CD8-positive, alpha-beta memory T cell (primary cell): ENCODE measurements around the gene PROK2. TPM values are rescaled to one million over a fixed set of nuclear protein-coding genes. Genes with fewer than 3 reads are reported as not detected.
A peak's percentile ranks its signal among the peaks of the same experiment; 100 is the strongest.

Experiments
- CTCF ChIA-PET: fragments of 350-600 bp; sonication (Branson Sonifier 250); formaldehyde crosslinking; loops from one replicate; lab custom pipeline; 2021; ENCODE audit warnings: antibody characterized with exemption; lab: Charles Lee
- POLR2A ChIA-PET: fragments of 350-600 bp; sonication (Branson Sonifier 250); formaldehyde crosslinking; loops from one replicate; lab custom pipeline; 2021; ENCODE audit warnings: antibody characterized with exemption; lab: Charles Lee
- DNase-seq, 5 donors: peaks; one replicate each; pipeline versions ENCODE4 v3.0.0 to v3.0.0-alpha.2; 2020 to 2022; ENCODE audit warnings: mixed read lengths in 1 of 5
- H3K27ac ChIP-seq: one replicate; pipeline ENCODE4 v1.7.0; 2013; ENCODE audit warnings: low read depth, mild to moderate bottlenecking, low read length, moderate library complexity
- H3K27me3 ChIP-seq: 2 replicates; pipeline ENCODE4 v1.7.0; 2013; ENCODE audit warnings: low read length, mild to moderate bottlenecking; ENCODE audit not compliant: insufficient read depth, poor library complexity, severe bottlenecking
- H3K36me3 ChIP-seq: 2 replicates; pipeline ENCODE4 v1.7.0; 2013; ENCODE audit warnings: mild to moderate bottlenecking, low read length, moderate library complexity; ENCODE audit not compliant: insufficient read depth
- H3K4me1 ChIP-seq: 2 replicates; pipeline ENCODE4 v1.7.0; 2013; ENCODE audit warnings: mild to moderate bottlenecking, low read length, moderate library complexity; ENCODE audit not compliant: insufficient read depth
- H3K4me3 ChIP-seq: 2 replicates; pipeline ENCODE4 v1.7.0; 2013; ENCODE audit warnings: mild to moderate bottlenecking, low read length
- H3K9me3 ChIP-seq: 2 replicates; pipeline ENCODE4 v1.7.0; 2013; ENCODE audit warnings: mild to moderate bottlenecking, low read length
- H3K27ac Mint-ChIP-seq, 8 donors: one replicate each; pipeline ENCODE4 v1.8.0; 2020 to 2021; ENCODE audit warnings: mixed read lengths in 8 of 8, mild to moderate bottlenecking in 6 of 8, inconsistent platforms in 3 of 8, moderate library complexity in 3 of 8
- H3K27me3 Mint-ChIP-seq, 2 donors: one replicate each; pipeline ENCODE4 v1.8.0; 2020 to 2021; ENCODE audit warnings: mixed read lengths in 2 of 2, mild to moderate bottlenecking in 1 of 2, moderate library complexity in 1 of 2
- H3K36me3 Mint-ChIP-seq, 3 donors: one replicate each; pipeline ENCODE4 v1.8.0; 2020 to 2021; ENCODE audit warnings: mixed read lengths in 3 of 3, inconsistent platforms in 1 of 3, mild to moderate bottlenecking in 1 of 3
- H3K4me1 Mint-ChIP-seq, 3 donors: one replicate each; pipeline ENCODE4 v1.8.0; 2020 to 2021; ENCODE audit warnings: mixed read lengths in 3 of 3, inconsistent platforms in 1 of 3, mild to moderate bottlenecking in 1 of 3
- H3K4me3 Mint-ChIP-seq, 7 donors: one replicate each; pipeline ENCODE4 v1.8.0; 2020 to 2021; ENCODE audit warnings: mixed read lengths in 7 of 7, mild to moderate bottlenecking in 6 of 7, moderate library complexity in 4 of 7, inconsistent platforms in 2 of 7
- H3K9me3 Mint-ChIP-seq, 5 donors: one replicate each; pipeline ENCODE4 v1.8.0; 2020 to 2022; ENCODE audit warnings: mixed read lengths in 5 of 5, mild to moderate bottlenecking in 3 of 5, moderate library complexity in 2 of 5, inconsistent platforms in 1 of 5
- polyA plus RNA-seq: library from polyadenylated mRNA; unstranded; fragments of 300-500 nt; fragmentation: Illumina TruSeq; gene quantifications from one replicate; pipeline ENCODE4 v1.2.3, GENCODE V29; 2021
- total RNA-seq, 2 experiments: library from RNA; stranded (reverse); gene quantifications; one replicate each; pipeline ENCODE4 v1.2.3, GENCODE V29; 2021

The PROK2 gene
- total and polyA plus RNA-seq, 3 experiments from 2014 or later = 0.28 to 1.4 (median 0.33) TPM

DNA sequence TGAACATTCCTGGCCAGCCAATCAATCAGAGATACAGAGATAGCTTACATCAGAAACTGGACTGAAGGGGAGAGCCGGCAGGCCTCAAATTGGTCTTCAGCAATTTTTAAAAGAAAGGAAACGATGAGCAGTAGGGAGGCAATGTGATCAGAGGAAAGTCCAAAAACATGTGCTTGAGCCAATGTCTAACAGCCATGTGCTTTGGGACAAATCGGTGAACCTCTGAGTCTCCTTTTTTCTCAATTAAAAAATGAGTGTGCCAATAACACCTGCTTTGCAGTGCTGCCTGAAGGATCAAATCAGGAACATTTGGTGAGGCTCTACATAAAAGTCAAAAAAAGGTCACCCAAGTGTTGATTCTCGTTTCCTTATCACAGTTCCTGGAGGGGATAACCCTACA lies 52.3 kb downstream of the PROK2 start:
- ChIA-PET CTCF (interaction anchor here (1.0 kb wide), 1 partner anchor 126 kb away, joined by 4 read pairs; no protein-coding TSS in a partner anchor), POLR2A (no interaction called here)
- Mint-ChIP-seq H3K9me3 (peaks cover 2 to 5% (median 5%) of the 10 kb centered on the region in 5 donors), H3K27ac (no peak overlapping the region), H3K4me1 (peaks cover 30 to 36% (median 34%) of the 10 kb centered on the region in 3 donors), H3K4me3 (no peak overlapping the region), H3K36me3 (peaks cover 0 to 8% (median 2%) of the 10 kb centered on the region in 3 donors), H3K27me3 (peaks cover 2 to 26% of the 10 kb centered on the region in 2 donors)
- no peaks in the 10 kb centered on the region for H3K27me3 ChIP-seq
- H3K36me3 ChIP-seq = no peaks in the 10 kb centered on the region
- H3K4me1 ChIP-seq = peaks cover 17% of the 10 kb centered on the region
- H3K4me3 ChIP-seq = no peak overlapping the region
- DNase-seq = no peak
- no peak overlapping the region for H3K27ac ChIP-seq
- no peaks in the 10 kb centered on the region for H3K9me3 ChIP-seq

GRCh38 chr3:71728632-71729342 lies 56.2 kb downstream of the PROK2 start:
- ChIA-PET POLR2A (no interaction called here), CTCF (interaction anchor here (0.6 to 3.8 kb wide), 12 partner anchors 9 to 1094 kb away, joined by 3 to 24 read pairs (median 5); no protein-coding TSS in a partner anchor)
- peak overlapping the region; percentile 2 for H3K4me3 ChIP-seq
- no peaks in the 10 kb centered on the region for H3K36me3 ChIP-seq
- no peaks in the 10 kb centered on the region for H3K9me3 Mint-ChIP-seq
- H3K27me3 ChIP-seq = no peaks in the 10 kb centered on the region
- DNase-seq = peak in 3 of 5 donors; percentile 27 to 77 (median 51)
- H3K36me3 Mint-ChIP-seq = peaks cover 0 to 15% (median 0%) of the 10 kb centered on the region in 3 donors
- peak overlapping the region; percentile 12 for H3K27ac ChIP-seq
- H3K4me1 Mint-ChIP-seq = peaks cover 49 to 58% (median 55%) of the 10 kb centered on the region in 3 donors
- H3K9me3 ChIP-seq = no peaks in the 10 kb centered on the region
- H3K27me3 Mint-ChIP-seq = peaks cover 0 to 1% of the 10 kb centered on the region in 2 donors
- H3K4me1 ChIP-seq = peaks cover 36% of the 10 kb centered on the region
- H3K4me3 Mint-ChIP-seq = peak overlapping the region in 2 of 7 donors; percentile 7 to 60
- peak overlapping the region in 7 of 8 donors; percentile 12 to 94 (median 81) for H3K27ac Mint-ChIP-seq

DNA sequence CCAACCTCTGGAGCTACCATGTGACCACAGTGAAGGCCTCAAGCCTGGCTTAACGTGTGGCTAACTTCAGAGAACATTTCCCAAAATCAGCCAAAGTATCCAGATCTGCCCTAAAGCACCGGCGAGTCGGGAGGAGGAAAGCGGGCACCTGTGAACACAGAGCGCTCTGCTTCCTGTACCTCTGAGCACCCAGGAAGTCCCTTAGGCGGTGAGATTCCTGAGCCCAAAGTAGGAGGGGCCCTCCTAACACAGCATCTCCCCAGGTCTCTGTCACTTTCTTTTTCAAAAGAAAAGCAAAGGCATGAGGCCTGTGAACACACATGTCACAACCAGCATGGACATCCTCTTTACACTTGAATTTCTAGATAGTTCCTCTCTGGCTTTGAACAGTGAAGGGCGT lies 58.8 kb downstream of the PROK2 start:
- Mint-ChIP-seq H3K9me3 (no peaks in the 10 kb centered on the region), H3K27me3 (peaks cover 0 to 1% of the 10 kb centered on the region in 2 donors), H3K4me3 (peak overlapping the region; percentile 93 to 97 (median 94)), H3K36me3 (peaks cover 0 to 20% (median 2%) of the 10 kb centered on the region in 3 donors), H3K27ac (peak overlapping the region; percentile 94 to 99 (median 97)), H3K4me1 (peaks cover 73 to 81% (median 78%) of the 10 kb centered on the region in 3 donors)
- peak overlapping the region; percentile 77 for H3K4me3 ChIP-seq
- peak overlapping the region; percentile 76 for H3K27ac ChIP-seq
- ChIA-PET POLR2A (no interaction called here), CTCF (no interaction called here)
- no peaks in the 10 kb centered on the region for H3K9me3 ChIP-seq
- peaks cover 59% of the 10 kb centered on the region for H3K4me1 ChIP-seq
- no peaks in the 10 kb centered on the region for H3K36me3 ChIP-seq
- H3K27me3 ChIP-seq = no peaks in the 10 kb centered on the region
- DNase-seq = peak; percentile 40 to 77 (median 69)

GRCh38 chr3:71725271-71725991 lies 59.5 kb downstream of the PROK2 start, which contains the start of gene EIF4E3:
Gene EIF4E3 (minus strand): TSS chr3:71725402. CDS start chr3:71725367, 35 bp downstream.
- Histone ChIP-seq H3K4me3 (peak within 1 kb of the TSS; percentile 77), H3K9me3 (no peaks in the 10 kb centered on the region), H3K27me3 (no peaks in the 10 kb centered on the region), H3K27ac (peak within 1 kb of the TSS; percentile 76), H3K4me1 (peaks cover 66% of the 10 kb centered on the region), H3K36me3 (no peaks in the 10 kb centered on the region)
- Mint-ChIP-seq H3K9me3 (no peaks in the 10 kb centered on the region), H3K27ac (peak within 1 kb of the TSS; percentile 94 to 99 (median 97)), H3K36me3 (peaks cover 0 to 25% (median 6%) of the 10 kb centered on the region in 3 donors), H3K4me1 (peaks cover 75 to 81% (median 78%) of the 10 kb centered on the region in 3 donors), H3K4me3 (peak within 1 kb of the TSS; percentile 93 to 98 (median 95)), H3K27me3 (peaks cover 0 to 1% of the 10 kb centered on the region in 2 donors)
- CTCF ChIA-PET = no interaction called here
- peak; percentile 24 to 59 (median 47) for DNase-seq
- POLR2A ChIA-PET = no interaction called here

- CTCF ChIA-PET = interaction anchor here (1.4 to 1.6 kb wide), 2 partner anchors 11 to 150 kb away, joined by 3 to 4 read pairs; no protein-coding TSS in a partner anchor
- Histone ChIP-seq H3K36me3 (no peaks in the 10 kb centered on the region), H3K4me3 (peak overlapping the region; percentile 55), H3K4me1 (peaks cover 64% of the 10 kb centered on the region), H3K27ac (peak overlapping the region; percentile 33), H3K27me3 (no peaks in the 10 kb centered on the region), H3K9me3 (no peaks in the 10 kb centered on the region)
- Mint-ChIP-seq H3K4me1 (peaks cover 70 to 81% (median 76%) of the 10 kb centered on the region in 3 donors), H3K36me3 (peaks cover 0 to 26% (median 7%) of the 10 kb centered on the region in 3 donors), H3K9me3 (no peaks in the 10 kb centered on the region), H3K27me3 (peaks cover 0 to 1% of the 10 kb centered on the region in 2 donors), H3K4me3 (peak overlapping the region; percentile 90 to 98 (median 95)), H3K27ac (peak overlapping the region; percentile 90 to 99 (median 93))
- POLR2A ChIA-PET = interaction anchor here (0.6 kb wide), 2 partner anchors 23 to 703 kb away, joined by 3 to 4 read pairs; no protein-coding TSS in a partner anchor
- peak in 3 of 5 donors; percentile 21 to 51 (median 50) for DNase-seq
Measured at GRCh38 chr3:71724584-71725270, 60.2 kb downstream of the PROK2 start.

DNA sequence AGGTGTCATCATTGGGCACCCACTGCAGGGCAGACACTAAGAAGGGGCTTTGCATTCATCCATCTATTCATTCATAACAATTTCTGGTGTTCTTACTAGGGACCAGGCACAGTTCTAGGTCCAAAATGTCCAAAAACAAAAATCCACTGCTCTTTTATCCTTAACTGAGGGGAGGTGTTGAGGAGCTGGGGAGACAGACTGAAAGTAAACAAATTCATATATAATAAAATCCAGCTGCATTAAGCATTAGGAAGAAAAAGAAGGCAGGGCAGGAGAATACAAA lies 60.8 kb downstream of the PROK2 start:
- Mint-ChIP-seq H3K27me3 (peaks cover 0 to 2% of the 10 kb centered on the region in 2 donors), H3K4me1 (peaks cover 70 to 81% (median 76%) of the 10 kb centered on the region in 3 donors), H3K9me3 (no peaks in the 10 kb centered on the region), H3K36me3 (peaks cover 0 to 29% (median 9%) of the 10 kb centered on the region in 3 donors), H3K4me3 (peak overlapping the region; percentile 90 to 98 (median 95)), H3K27ac (peak overlapping the region; percentile 90 to 99 (median 93))
- H3K9me3 ChIP-seq = no peaks in the 10 kb centered on the region
- peak overlapping the region; percentile 33 for H3K27ac ChIP-seq
- H3K4me3 ChIP-seq = peak overlapping the region; percentile 55
- POLR2A ChIA-PET = interaction anchor here (0.6 kb wide), 1 partner anchor 21 kb away, joined by 11 read pairs; no protein-coding TSS in a partner anchor
- peaks cover 64% of the 10 kb centered on the region for H3K4me1 ChIP-seq
- H3K36me3 ChIP-seq = no peaks in the 10 kb centered on the region
- no peaks in the 10 kb centered on the region for H3K27me3 ChIP-seq
- CTCF ChIA-PET = interaction anchor here (1.2 to 1.6 kb wide), 3 partner anchors 10 to 151 kb away, joined by 3 to 7 read pairs (median 4); no protein-coding TSS in a partner anchor
- no peak for DNase-seq
